Right cardiac atrium (tissue), 5 donors: ENCODE results near the gene SPIN2B. TPM values are rescaled to one million over a fixed set of nuclear protein-coding genes. Genes with fewer than 3 reads are reported as not detected.
"Not testable (repeated sequence)": the region's sequence is repeated elsewhere in the genome, so short reads cannot be mapped to it uniquely, and the experiment has no call there.

ENCODE experiments used
- ATAC-seq, 2 donors: fragments of 200-7000 bp; cut with Tn5 transposase; one replicate each; pipeline versions ENCODE4 v1.8.0 to v1.9.1; 2020; ENCODE audit warnings: moderate library complexity in 2 of 2, mild to moderate bottlenecking in 1 of 2
- DNase-seq, 3 donors: peaks; one replicate each; pipeline ENCODE4 v3.0.0-alpha.2; 2020
- H3K27ac ChIP-seq: one replicate; pipeline ENCODE4 v1.5.1; 2013; ENCODE audit warnings: mild to moderate bottlenecking, low read length, control low read depth, moderate library complexity
- H3K27me3 ChIP-seq: one replicate; pipeline ENCODE4 v1.6.1; 2013; ENCODE audit not compliant: control insufficient read depth, insufficient read depth
- H3K4me1 ChIP-seq: one replicate; pipeline ENCODE4 v1.6.1; 2013; ENCODE audit warnings: low read length; ENCODE audit not compliant: control insufficient read depth, insufficient read depth
- H3K4me3 ChIP-seq: one replicate; pipeline ENCODE4 v1.5.1; 2013; ENCODE audit warnings: low read length, control low read depth
- H3K9me3 ChIP-seq: one replicate; pipeline ENCODE4 v1.6.1; 2013; ENCODE audit warnings: low read length; ENCODE audit not compliant: control insufficient read depth
- WGBS: extraction: QIAGEN DNeasy Blood & Tissue Kit; methylation state at CpG from one replicate; pipeline ENCODE4 v1.1.7; 2013; 5-methylcytosine and 5-hydroxymethylcytosine counted together
- intact Hi-C, 4 donors: fragments of 100-400 bp; cut with DNase I; formaldehyde crosslinking; loops; one replicate each; pipeline versions ENCODE4 v1.11.0 to v1.14.0; 2022 to 2023
- polyA plus RNA-seq: library from polyadenylated mRNA; stranded (reverse); fragments of 200-250 nt; gene quantifications from one replicate; pipeline ENCODE4 v1.2.3, GENCODE V29; 2013
- total RNA-seq, 4 donors: library from RNA; stranded (reverse); fragmentation: NEBNext Ultra II Directional; extraction: Animal tissue kit (Norgen Biotek cat#: 25700); gene quantifications; one replicate each; pipeline ENCODE4 v1.2.1, GENCODE V29; 2021
- donor health status: healthy with polysubstance abuse.
- donor health status: DM: no; HTN: yes; CAD: no.
- donor health status: DM: no; HTN: no; CAD: no.
- donor health status: DM: no; HTN: yes; CAD: no; lungs with severe emphysema.
- donor health status: DM: yes; HTN: yes; CAD: no.

The SPIN2B gene
- total and polyA plus RNA-seq, 5 donors = 6.7 to 9.0 (median 8.2) TPM

DNA sequence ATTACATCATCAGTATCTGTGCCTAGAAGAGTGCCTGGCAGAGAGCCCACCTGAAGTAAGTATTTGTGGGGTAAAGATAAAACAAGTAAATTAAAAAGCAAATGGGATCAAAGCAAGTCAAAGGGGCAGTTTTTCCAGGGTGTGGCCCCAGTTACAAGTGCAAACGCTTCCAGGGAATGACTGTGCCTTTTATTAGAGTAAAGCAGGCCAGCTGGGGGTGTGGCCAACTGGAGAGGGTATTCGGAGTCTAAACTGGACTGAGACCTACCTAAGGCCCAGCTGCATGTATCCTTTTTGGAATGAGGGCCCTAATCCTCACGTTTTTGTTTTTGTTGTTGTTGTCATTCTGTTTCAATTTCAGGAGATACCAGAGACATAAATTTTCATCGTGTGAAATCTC lies 11.9 kb upstream of the SPIN2B start:
- intact Hi-C loops, H3K27ac ChIP-seq, H3K4me1 ChIP-seq, DNase-seq, H3K27me3 ChIP-seq, H3K4me3 ChIP-seq, H3K9me3 ChIP-seq: not testable (repeated sequence)
- 47% methylated on average over 4 of the region's 4 CpGs for WGBS
- peak in 1 of 2 donors; percentile 79 for ATAC-seq

DNA sequence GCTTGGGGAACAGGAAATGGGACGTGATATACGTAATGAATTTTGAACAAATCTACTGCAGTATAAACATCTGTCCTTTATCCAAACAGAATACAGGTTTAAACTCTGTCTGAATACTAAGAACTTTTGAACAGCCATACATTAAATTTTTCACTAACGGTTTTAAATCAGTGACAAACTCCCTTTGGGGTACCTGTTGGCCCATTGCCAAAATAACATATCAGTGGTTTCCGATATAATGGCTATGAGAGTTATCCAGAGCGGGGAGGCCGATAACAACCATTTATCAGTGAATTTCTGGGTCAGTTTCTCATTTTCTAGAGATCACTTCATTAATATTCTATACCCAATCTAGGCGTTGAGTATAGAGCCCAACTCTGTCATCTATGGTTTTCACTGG lies 10.7 kb upstream of the SPIN2B start:
- ATAC-seq (no peak), DNase-seq (no peak)
- H3K27me3 ChIP-seq = no peaks in the 10 kb centered on the region
- 89% methylated on average over 7 of the region's 7 CpGs for WGBS
- no peaks in the 10 kb centered on the region for H3K4me1 ChIP-seq
- H3K27ac ChIP-seq = no peak overlapping the region
- H3K9me3 ChIP-seq = no peaks in the 10 kb centered on the region
- intact Hi-C loops = no loop called here
- no peak overlapping the region for H3K4me3 ChIP-seq

DNA sequence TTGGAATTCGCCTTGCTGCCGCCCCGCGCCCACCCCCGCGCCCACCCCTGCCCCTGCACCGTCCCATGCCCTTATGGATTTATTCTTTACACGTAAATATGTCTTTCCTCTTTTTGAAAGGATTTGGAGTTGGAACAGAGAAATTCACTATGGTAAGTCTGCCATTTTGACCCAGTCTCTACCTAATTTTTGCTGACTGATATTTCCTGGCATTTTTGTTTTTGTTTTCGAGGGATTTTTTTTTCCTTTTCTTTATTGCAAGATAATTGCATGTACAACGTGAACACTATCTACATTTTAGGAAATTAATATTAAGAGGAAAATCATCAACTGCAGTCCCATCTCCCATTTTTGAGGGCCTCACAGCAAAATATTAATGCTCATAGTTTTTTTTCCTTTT lies 468 bp upstream of the SPIN2B start:
- H3K4me3 ChIP-seq = peak overlapping the region; percentile 92
- DNase-seq (no peak), ATAC-seq (no peak)
- no peaks in the 10 kb centered on the region for H3K4me1 ChIP-seq
- no peaks in the 10 kb centered on the region for H3K9me3 ChIP-seq
- H3K27me3 ChIP-seq = no peaks in the 10 kb centered on the region
- H3K27ac ChIP-seq = no peak overlapping the region
- WGBS = 2% methylated on average over 10 of the region's 10 CpGs
- intact Hi-C loops = no loop called here

DNA sequence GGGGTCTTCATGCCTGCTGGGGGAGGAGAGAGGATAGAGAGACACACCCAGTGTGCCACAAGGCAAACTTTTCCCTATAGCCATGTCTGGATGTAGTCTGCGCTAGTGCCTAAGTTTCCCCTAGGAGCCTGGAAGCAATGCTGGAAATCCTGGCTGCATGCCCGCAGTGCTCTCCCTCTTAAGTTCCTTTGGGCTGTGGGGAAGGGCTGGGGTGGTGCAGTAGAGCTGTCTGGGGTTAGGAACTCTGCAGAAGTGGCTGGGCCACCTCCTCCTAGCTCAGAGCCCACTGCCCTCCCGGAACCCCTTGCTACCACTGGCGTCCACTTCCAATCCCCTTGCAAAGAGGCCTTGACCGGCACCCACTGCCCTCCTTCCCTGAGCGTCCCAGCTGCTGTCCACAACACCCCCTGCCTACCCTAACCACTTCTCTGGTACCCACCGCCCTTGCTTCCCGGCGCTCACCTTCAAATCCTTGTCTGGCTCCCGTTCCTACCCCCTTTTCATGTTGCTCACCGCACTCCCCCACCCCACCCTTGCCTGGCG lies 658 bp downstream of the SPIN2B start:
- peak; percentile 46 to 76 for ATAC-seq
- H3K27me3 ChIP-seq, intact Hi-C loops, H3K9me3 ChIP-seq, H3K4me1 ChIP-seq: not testable (repeated sequence)
- peak in 2 of 3 donors; percentile 11 to 37 for DNase-seq
- peak overlapping the region; percentile 92 for H3K4me3 ChIP-seq
- peak overlapping the region; percentile 32 for H3K27ac ChIP-seq
- WGBS = 1% methylated on average over 10 of the region's 12 CpGs

DNA sequence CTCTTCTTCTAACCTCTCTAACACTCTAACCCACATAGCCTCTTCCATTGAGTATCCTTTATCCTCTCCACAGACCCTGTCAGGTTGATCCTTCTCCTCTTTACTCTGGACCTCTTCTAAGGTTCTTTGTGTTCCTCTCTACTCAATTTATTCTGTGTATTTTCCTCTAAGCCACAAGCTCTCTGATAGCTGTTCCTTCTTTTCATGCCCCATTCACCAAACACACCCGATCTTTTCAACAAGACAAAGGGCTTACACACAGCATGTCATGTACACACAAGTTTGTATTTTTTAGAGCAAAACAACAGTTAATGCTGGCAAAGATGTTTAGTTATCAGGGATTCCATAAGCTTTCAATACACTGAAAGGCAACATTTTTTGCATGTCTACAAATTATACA lies 1.9 kb downstream of the SPIN2B start:
- Histone ChIP-seq H3K9me3 (no peaks in the 10 kb centered on the region), H3K27ac (no peak overlapping the region), H3K4me3 (no peak overlapping the region), H3K27me3 (no peaks in the 10 kb centered on the region), H3K4me1 (no peaks in the 10 kb centered on the region)
- intact Hi-C loops = no loop called here
- WGBS = 91% methylated on average over 1 of the region's 1 CpG
- no peak for ATAC-seq
- DNase-seq = no peak

DNA sequence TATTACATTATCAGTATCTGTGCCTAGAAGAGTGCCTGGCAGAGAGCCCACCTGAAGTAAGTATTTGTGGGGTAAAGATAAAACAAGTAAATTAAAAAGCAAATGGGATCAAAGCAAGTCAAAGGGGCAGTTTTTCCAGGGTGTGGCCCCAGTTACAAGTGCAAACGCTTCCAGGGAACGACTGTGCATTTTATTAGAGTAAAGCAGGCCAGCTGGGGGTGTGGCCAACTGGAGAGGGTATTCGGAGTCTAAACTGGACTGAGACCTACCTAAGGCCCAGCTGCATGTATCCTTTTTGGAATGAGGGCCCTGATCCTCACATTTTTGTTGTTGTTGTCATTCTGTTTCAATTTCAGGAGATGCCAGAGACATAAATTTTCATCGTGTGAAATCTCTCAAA lies 3.8 kb downstream of the SPIN2B start:
- H3K9me3 ChIP-seq, H3K27ac ChIP-seq, intact Hi-C loops, ATAC-seq, H3K27me3 ChIP-seq, H3K4me1 ChIP-seq, DNase-seq, H3K4me3 ChIP-seq: not testable (repeated sequence)
- 64% methylated on average over 4 of the region's 4 CpGs for WGBS

DNA sequence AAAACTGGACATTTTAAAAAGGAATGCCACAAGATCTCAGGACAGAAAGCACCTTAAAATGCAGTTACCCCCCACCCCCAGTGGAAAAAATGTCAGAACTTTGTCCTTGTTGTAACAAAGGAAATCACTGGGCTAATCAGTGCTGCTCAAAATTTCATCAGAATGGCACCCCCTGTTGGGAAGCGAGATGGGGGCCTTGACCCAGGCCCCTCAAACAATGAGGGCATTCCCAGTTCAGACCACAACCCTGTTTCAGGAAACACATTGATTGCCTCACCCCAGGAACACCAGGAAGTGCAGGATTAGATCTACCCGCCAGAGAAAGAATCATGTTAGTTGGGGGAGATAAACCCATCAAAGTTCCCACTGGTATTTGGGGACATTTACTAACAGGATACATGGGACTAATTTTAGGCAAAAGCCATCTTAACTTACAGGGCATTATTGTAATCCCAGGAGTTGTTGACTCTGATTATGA lies 16.4 kb downstream of the SPIN2B start:
- H3K4me3 ChIP-seq = no peak overlapping the region
- intact Hi-C loops = no loop called here
- no peak overlapping the region for H3K27ac ChIP-seq
- H3K9me3 ChIP-seq = no peaks in the 10 kb centered on the region
- 63% methylated on average over 2 of the region's 2 CpGs for WGBS
- no peaks in the 10 kb centered on the region for H3K4me1 ChIP-seq
- ATAC-seq = no peak
- no peak for DNase-seq
- H3K27me3 ChIP-seq = no peaks in the 10 kb centered on the region

DNA sequence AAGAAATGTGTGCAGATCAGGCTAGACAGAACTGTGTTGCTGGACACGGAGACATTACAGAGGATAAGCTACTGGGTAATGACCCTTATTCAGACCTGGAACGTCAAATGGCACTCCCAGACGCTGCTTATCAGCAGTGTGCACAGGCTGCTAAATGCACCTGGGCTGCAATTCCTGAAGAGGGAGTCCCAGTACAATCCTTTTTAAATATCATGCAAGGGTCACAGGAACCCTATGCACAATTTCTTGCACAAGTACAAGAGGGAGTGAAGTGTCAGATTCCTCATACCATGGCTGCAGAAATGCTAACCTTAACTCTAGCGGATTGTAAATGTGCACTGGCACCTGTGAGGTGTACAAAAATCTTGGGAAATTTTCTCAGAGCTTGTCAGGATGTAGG lies 16.9 kb downstream of the SPIN2B start:
- intact Hi-C loops = no loop called here
- Histone ChIP-seq H3K27ac (no peak overlapping the region), H3K9me3 (no peaks in the 10 kb centered on the region), H3K4me1 (no peaks in the 10 kb centered on the region), H3K27me3 (no peaks in the 10 kb centered on the region), H3K4me3 (no peak overlapping the region)
- DNase-seq (no peak), ATAC-seq (no peak)
- 73% methylated on average over 4 of the region's 4 CpGs for WGBS

DNA sequence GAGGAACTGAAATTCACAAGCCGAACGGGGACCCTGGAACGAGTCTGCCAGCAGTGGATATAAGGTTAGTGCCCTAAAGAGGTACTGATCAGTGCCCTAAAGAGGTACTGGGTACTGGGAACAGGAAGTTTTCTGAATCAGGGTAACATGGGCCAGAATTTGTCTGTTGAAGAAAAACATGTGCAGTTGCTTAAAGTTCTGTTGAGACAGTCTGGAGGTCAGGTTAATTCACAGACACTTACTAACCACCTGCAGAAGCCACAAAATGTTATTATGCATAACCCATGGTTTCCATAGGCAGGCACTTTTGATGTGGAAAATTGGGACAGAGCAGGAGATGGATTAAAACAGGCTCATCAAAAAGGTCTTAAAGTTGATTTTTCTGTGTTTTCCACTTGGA lies 17.9 kb downstream of the SPIN2B start:
- intact Hi-C loops = no loop called here
- no peak for DNase-seq
- no peak for ATAC-seq
- 89% methylated on average over 3 of the region's 3 CpGs for WGBS
- H3K27ac ChIP-seq = no peak overlapping the region
- no peaks in the 10 kb centered on the region for H3K9me3 ChIP-seq
- H3K4me3 ChIP-seq = no peak overlapping the region
- no peaks in the 10 kb centered on the region for H3K4me1 ChIP-seq
- H3K27me3 ChIP-seq = no peaks in the 10 kb centered on the region

DNA sequence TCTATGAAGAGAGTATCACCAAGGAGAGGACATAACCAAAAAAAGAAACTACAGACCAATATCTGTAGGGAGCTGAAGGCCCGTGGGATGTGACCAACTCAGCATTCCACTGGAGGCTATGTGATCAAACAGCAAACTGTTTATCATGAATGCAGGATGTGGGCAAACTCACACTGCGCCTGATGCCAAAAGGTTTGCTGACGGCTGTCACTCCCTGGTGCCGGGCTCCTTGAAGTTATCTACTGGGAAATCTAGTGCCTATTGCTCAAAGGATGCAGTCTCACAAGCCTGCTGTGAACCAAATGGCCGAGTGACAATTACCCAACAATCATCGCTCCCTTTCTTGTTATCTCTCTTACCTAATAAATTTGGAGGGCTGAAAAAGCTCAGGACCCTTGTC lies 18.4 kb downstream of the SPIN2B start:
- 73% methylated on average over 6 of the region's 6 CpGs for WGBS
- H3K9me3 ChIP-seq, H3K4me1 ChIP-seq, H3K27ac ChIP-seq, DNase-seq, intact Hi-C loops, H3K4me3 ChIP-seq, ATAC-seq, H3K27me3 ChIP-seq: not testable (repeated sequence)

DNA sequence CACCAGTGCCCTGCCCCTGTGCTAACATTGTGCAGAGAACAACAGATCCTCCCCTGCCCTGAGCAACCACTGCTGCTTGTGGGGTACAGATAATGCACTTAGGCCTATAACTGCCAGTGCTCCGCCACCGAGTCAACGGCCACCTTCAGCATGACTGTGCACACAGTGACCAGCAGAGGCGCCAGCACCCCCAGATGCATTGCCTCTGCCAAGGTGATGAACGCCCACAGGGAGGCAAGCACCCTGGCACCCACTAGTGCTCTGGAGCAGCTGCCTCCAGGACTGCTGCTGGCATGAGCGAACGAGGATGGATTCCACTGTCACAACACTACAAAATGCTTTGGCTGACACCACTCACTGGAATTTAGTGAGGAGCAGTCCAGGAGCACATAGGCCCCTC lies 38.2 kb downstream of the SPIN2B start:
- WGBS = 92% methylated on average over 7 of the region's 7 CpGs
- Histone ChIP-seq H3K9me3 (no peaks in the 10 kb centered on the region), H3K27ac (no peak overlapping the region), H3K4me3 (no peak overlapping the region), H3K4me1 (no peaks in the 10 kb centered on the region), H3K27me3 (no peaks in the 10 kb centered on the region)
- DNase-seq = peak in 1 of 3 donors; percentile 45
- no peak for ATAC-seq
- intact Hi-C loops = no loop called here

DNA sequence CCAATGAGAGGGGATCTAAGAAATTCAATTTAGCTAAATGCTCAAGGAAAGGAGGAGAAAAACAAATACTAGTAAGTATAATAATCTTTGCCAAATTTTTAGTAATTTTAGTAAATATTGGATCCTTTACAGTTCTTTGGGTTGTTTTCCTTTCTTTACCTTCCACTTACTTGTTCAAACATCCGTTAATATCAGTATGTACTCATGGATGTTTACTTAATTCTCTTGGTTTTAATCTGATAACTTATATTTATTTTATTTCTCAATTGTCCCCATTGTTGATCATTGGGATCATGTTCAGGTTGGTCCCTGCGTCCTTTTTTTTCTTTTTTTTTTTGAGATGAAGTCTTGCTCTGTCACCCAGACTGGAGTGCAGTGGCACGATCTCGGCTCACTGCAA lies 46.9 kb downstream of the SPIN2B start:
- DNase-seq = no peak
- H3K27me3 ChIP-seq = no peaks in the 10 kb centered on the region
- no peak overlapping the region for H3K27ac ChIP-seq
- H3K4me1 ChIP-seq = no peaks in the 10 kb centered on the region
- no peak overlapping the region for H3K4me3 ChIP-seq
- 98% methylated on average over 4 of the region's 4 CpGs for WGBS
- no peaks in the 10 kb centered on the region for H3K9me3 ChIP-seq
- intact Hi-C loops = no loop called here
- no peak for ATAC-seq
